ENCODE data around the gene SUGP1.

- TF ChIP-seq CTCF (IDR thresholded peaks at IDR 0.05) (no peak), POLR2A (IDR thresholded peaks at IDR 0.05) (no peak), POLR2AphosphoS5 (IDR thresholded peaks at IDR 0.05) (no peak)
These were observed 43.5 kb downstream of the SUGP1 start for GRCh38 chr19:19276851-19277250.

All from transverse colon (tissue), 4 donors.